ENCODE data around the gene SCGB2B2.
"Not testable (repeated sequence)": the region's sequence is repeated elsewhere in the genome, so short reads cannot be mapped to it uniquely, and the experiment has no call there.

The SCGB2B2 gene

GRCh38 chr19:34668077-34668689, 8.8 kb downstream of the SCGB2B2 start:
- not testable (repeated sequence) for DNase-seq

DNA sequence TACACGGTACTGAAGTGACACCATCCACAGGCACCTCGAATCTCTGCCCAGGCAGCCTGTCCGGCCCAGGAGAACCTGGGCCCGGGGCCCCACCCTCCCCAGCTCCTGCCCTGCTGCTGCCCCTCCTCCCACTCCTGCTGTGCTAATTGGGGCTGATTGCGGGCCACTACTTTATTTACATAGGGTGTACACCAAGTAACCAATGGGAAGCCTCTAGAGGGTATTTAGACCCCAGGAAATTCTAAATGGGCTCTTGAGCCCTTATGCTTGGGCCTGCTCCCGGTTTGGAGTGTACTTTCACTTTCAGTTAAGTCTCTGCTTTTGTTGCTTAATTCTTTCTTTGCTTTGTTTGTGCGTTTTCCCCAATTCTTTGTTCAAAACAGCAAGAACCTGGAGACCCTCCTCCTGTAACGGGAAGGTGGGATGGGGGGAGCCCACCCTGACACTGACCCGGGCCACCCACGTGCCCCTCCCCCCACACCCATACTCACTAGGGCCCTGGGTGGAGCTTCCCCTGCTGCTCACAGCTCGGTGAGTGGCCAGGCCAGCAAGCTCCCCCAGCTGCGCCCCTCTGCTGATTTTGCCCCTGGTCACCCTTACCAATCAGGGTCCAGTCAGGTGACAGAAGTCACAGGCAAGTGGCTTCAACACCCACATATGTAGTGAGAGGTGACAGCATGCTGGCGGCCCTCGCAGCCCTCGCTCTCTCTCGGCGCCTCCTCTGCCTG, 9.4 kb downstream of the SCGB2B2 start:
- no peak for DNase-seq

DNA sequence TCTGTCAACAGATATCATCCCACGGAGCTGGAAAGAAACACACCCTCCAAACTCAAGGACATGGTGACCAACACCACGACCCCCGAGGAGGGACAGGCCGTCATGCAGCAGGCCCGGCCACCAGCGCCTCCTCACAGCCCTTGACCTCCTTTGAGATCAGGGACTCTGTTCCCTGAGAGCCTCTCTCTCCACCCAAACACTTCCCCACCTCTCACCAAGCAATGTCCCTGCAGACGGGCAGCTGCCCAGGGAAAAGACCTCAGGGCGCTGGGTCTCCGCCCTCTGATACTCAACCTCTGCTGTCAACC, 10.0 kb downstream of the SCGB2B2 start:
- DNase-seq = no peak

GRCh38 chr19:34666200-34666957, 10.6 kb downstream of the SCGB2B2 start:
- DNase-seq = no peak

DNA sequence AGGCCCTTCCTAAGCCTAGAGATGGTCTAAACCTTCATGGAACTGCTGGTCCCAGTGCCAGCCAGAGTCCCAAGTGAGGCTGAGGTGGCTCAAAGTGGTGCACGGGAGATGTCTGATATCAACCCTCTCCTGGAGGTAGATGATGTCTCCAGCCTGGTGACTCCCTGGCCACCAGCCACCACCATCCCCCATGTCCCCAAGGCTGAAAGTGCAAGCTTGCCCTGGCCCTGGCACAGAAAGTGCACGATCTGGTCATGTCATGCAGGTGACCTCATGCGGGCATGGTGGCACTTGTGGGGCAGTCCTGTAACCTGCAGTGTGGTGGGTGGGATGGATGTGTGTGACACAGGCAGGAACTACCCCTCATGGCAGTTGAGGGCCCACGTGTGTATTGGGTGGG, 11.7 kb downstream of the SCGB2B2 start:
- DNase-seq = not testable (repeated sequence)

- DNase-seq = no peak
Measured at GRCh38 chr19:34664870-34665269, 12.1 kb downstream of the SCGB2B2 start.

- DNase-seq = no peak
Measured at GRCh38 chr19:34664168-34664567, 12.8 kb downstream of the SCGB2B2 start.

- peak; percentile 53 for DNase-seq
Measured at GRCh38 chr19:34662919-34663318, 14.0 kb downstream of the SCGB2B2 start.

DNA sequence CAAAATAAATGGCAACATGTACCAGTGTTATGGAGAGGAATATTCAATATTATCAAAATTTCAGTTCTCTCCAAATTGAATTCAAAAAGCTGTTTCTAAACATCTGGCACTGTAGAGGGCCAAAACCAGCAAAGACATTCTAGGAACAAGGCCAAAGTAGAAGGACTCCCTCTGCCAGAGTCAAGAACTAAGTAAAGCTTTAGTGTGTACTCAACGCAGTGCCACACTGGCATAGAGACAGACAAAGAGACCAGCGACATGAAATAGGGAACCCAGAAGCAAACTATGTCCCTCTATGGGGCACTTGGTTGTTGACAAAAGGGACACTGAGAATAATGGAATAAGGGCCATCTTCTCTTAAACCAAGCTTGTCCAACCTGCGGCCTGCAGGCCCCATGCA, 15.6 kb downstream of the SCGB2B2 start:
- no peak for DNase-seq

GRCh38 chr19:34655651-34656050, 21.3 kb downstream of the SCGB2B2 start:
- no peak for DNase-seq

- no peak for DNase-seq
Measured at GRCh38 chr19:34654796-34655195, 22.2 kb downstream of the SCGB2B2 start.

DNA sequence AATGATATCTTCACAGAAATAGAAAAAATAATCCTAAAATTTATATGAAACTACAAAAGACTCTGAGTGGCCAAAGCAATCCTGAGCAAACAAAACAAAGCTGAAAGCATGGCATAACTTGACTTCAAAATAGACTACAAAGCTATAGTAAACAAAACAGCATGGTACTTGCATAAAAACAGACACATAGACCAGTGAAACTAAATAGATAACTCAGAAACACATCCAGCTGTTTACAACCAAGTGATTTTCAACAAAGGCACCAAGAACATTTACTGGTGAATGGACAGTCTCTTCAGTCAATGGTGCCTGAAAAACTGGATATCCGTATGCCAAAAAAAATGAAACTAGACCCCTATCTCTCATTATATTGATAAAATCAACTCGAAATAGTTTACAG, 25.2 kb downstream of the SCGB2B2 start:
- no peak for DNase-seq

DNA sequence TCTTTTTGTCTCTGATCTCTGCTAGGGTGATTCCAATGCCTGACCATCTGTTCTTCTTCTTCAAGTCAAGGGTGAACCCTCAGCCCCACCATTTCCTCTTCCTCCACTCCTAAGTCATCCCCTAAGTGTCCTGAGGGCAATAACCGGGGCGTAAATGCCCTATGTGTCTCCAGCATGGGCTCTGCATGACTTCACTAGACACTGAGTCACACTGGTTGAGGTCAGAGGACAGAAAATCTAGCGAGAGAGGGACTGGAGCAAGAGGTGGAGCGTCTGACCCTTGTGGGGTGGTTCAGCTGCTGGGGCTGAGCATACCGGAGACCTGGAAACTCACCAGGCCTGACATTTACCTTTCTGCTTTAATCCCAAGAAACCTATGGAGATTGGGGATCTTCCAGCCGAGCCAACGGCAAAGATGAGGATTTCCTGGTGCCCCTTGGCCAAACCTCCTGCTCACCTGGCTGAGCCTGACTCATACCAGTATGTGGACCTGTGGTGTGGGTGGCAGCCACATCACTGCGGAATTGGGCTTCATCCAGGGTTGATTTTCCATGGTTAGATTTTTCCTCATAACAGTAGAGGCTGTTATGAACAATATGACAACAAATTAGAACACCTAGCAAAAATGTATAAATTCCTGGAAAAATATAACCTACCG, 26.9 kb downstream of the SCGB2B2 start:
- DNase-seq = no peak

DNA sequence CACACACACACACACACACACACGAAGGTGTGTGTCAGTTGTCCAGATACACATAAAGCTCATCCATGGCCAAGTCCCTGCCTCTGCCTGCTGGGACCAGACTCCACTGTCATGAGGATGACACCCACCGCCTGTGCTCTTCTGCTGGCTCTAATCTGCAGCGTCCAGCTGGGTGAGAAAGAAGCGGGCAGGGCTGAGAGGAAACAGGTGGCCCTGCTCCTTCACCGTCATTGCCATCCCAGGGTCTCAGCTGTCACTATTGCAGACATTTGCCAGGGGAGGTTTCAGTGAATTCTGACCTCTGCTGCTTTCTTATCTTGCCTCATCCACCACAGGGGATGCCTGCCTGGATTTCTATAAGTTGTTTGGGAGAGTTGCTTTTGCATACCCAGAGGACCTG, 31.4 kb downstream of the SCGB2B2 start:
- no peak for DNase-seq

DNA sequence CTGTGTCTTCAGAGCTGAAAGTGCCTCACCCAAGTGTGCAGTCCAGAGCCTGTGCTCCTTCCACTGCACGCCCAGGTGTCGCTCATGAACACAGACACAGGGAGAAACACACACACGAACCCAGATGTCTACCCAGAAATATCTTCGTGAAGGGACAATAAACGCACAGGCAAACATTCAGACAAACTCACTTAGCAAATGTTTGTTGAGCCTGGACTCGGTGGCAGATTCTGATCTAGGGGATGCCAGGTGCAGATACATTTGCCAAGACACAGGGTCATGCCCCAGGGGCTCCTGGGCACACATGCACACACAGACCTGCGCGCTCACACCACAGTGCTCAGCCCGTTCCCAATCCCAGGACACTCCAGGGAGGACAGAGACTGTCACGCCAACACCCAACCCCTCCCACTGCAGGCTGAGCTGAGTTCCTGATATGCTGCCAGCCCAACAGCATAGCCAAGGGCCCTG, 31.9 kb downstream of the SCGB2B2 start:
- DNase-seq = no peak

- no peak for DNase-seq
Measured at GRCh38 chr19:34642241-34642640, 34.7 kb downstream of the SCGB2B2 start.

GRCh38 chr19:34639491-34640085, 37.4 kb downstream of the SCGB2B2 start:
- DNase-seq = peak; percentile 76

GRCh38 chr19:34633802-34634201, 43.2 kb downstream of the SCGB2B2 start:
- DNase-seq = no peak
